Activated CD4-positive, alpha-beta T cell treated with anti-CD3 and anti-CD28 coated beads, Interleukin-2, amount 10 ng/mL, durations not matched to agents 24 days and 14 days (primary cell): ENCODE measurements around the gene PTPRJ. TPM values are rescaled to one million over a fixed set of nuclear protein-coding genes. Genes with fewer than 3 reads are reported as not detected.
"Not testable (repeated sequence)": the region's sequence is repeated elsewhere in the genome, so short reads cannot be mapped to it uniquely, and the experiment has no call there.

ENCODE experiments used
- DNase-seq: peaks from one replicate; pipeline ENCODE4 v3.0.0; 2022
- H3K27ac Mint-ChIP-seq: one replicate; pipeline ENCODE4 v1.8.0; 2022; ENCODE audit warnings: mild to moderate bottlenecking, mixed read lengths
- H3K27me3 Mint-ChIP-seq: one replicate; pipeline ENCODE4 v1.8.0; 2022; ENCODE audit warnings: mixed read lengths
- H3K36me3 Mint-ChIP-seq: one replicate; pipeline ENCODE4 v1.8.0; 2022; ENCODE audit warnings: low read depth, mild to moderate bottlenecking, mixed read lengths
- H3K4me1 Mint-ChIP-seq: one replicate; pipeline ENCODE4 v1.8.0; 2021; ENCODE audit warnings: mixed read lengths
- H3K4me3 Mint-ChIP-seq: one replicate; pipeline ENCODE4 v1.8.0; 2022; ENCODE audit warnings: mild to moderate bottlenecking, moderate library complexity, mixed read lengths
- H3K9me3 Mint-ChIP-seq: one replicate; pipeline ENCODE4 v1.8.0; 2021; ENCODE audit warnings: mixed read lengths
- intact Hi-C: fragments of 100-400 bp; cut with micrococcal nuclease; formaldehyde crosslinking; loops from one replicate; pipeline ENCODE4 v1.15.1; 2023
- total RNA-seq: library from RNA; stranded (reverse); gene quantifications from 2 replicates; pipeline ENCODE4 v1.2.3, GENCODE V29; 2022

The PTPRJ gene
- total RNA-seq, 1 donor from 2014 or later: 52.2 TPM

- Mint-ChIP-seq H3K4me3 (no peak overlapping the region), H3K27me3 (no peaks in the 10 kb centered on the region), H3K4me1 (peaks cover 18% of the 10 kb centered on the region), H3K36me3 (peaks cover 83% of the 10 kb centered on the region), H3K9me3 (no peaks in the 10 kb centered on the region), H3K27ac (no peak overlapping the region)
- intact Hi-C loops: no loop called here
- no peak for DNase-seq
Measured at GRCh38 chr11:48124880-48125279, 144.5 kb downstream of the PTPRJ start.

GRCh38 chr11:48125866-48126265 is 145.5 kb downstream of the PTPRJ start:
- H3K4me3 Mint-ChIP-seq: no peak overlapping the region
- no peak for DNase-seq
- intact Hi-C loops: no loop called here
- H3K9me3 Mint-ChIP-seq: no peaks in the 10 kb centered on the region
- peaks cover 83% of the 10 kb centered on the region for H3K36me3 Mint-ChIP-seq
- H3K27ac Mint-ChIP-seq: no peak overlapping the region
- H3K27me3 Mint-ChIP-seq: no peaks in the 10 kb centered on the region
- H3K4me1 Mint-ChIP-seq: peaks cover 23% of the 10 kb centered on the region

- H3K36me3 Mint-ChIP-seq: peaks cover 81% of the 10 kb centered on the region
- H3K4me1 Mint-ChIP-seq: peaks cover 23% of the 10 kb centered on the region
- intact Hi-C loops: no loop called here
Measured at GRCh38 chr11:48127521-48128183, 147.3 kb downstream of the PTPRJ start.

DNA sequence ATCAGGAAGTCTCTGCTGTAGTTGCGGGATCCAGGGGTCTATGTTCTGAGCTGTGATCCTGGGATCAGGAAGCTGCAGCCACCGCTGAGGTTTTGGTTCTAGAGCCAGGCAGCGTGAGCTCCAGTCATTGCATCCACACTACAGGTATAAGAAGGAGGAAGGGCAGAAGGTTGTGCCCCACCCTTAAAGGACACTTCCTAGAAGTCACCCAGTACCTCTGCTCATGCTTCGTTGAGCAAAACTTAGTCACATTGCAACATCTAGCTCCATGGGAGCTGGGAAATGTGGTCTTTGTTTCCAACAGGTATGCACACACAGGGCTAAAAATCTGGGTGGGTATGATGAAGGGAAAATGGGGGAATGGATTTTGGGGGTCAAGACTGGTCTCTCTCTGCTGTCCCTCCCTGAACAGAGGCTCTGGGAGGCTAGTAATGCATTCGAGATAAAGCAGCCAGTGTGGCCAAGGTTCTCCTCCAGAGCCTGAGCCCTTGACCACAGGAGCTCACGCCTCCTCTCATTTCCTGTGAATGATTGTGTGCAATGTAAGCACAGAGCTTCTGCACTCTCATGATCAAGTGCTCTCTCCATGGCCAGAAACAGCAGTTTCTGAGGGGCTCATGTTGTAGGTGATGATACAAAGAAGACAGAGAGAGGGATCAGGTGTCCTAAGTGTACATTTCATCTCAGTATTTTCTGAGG is 149.5 kb downstream of the PTPRJ start:
- Mint-ChIP-seq H3K27ac (peak overlapping the region; percentile 5), H3K9me3 (no peaks in the 10 kb centered on the region), H3K4me1 (peaks cover 23% of the 10 kb centered on the region), H3K27me3 (no peaks in the 10 kb centered on the region), H3K4me3 (no peak overlapping the region), H3K36me3 (peaks cover 73% of the 10 kb centered on the region)
- intact Hi-C loops: no loop called here
- no peak for DNase-seq

More at GRCh38 chr11:48127521-48128183, 147.3 kb downstream of the PTPRJ start:
- Mint-ChIP-seq H3K9me3 (no peaks in the 10 kb centered on the region), H3K4me3 (no peak overlapping the region), H3K27ac (no peak overlapping the region), H3K27me3 (no peaks in the 10 kb centered on the region)
- DNase-seq: no peak

DNA sequence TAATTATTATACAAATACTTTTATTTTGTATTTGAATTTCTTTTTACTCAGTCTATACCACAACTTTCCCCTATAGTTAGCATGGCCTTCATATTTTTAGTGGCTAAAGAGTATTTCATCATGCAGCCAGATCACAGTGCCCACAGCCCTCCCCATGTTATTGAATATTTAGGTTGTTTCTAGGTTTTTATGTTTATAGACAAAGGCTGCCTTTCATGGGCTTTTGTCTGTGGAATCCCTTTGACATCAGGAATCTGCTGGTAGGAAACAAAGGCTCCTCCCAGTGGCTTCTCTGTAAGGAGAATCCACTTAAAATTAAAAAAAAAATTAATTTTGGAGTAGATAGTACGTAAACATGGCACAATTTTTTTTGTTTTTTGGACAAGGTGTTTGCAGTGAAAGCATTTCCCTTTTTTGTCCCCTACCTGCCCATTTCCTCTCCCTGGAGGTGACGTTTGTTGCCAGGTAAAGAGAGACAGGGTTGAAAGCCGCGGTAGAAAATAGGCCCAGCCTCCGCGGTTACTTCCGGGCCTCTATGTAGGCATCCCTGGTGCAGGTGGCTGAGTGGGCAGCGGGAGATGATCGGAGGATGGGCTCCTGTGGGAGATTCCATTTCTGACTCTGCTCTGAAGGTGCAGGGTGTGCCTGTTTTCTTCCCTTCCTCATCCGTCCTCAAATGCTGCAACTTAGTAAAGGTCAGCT is 154.0 kb downstream of the PTPRJ start:
- Mint-ChIP-seq H3K27me3 (no peaks in the 10 kb centered on the region), H3K27ac (no peak overlapping the region), H3K36me3 (peaks cover 61% of the 10 kb centered on the region), H3K4me3 (no peak overlapping the region), H3K4me1 (peaks cover 12% of the 10 kb centered on the region), H3K9me3 (no peaks in the 10 kb centered on the region)
- intact Hi-C loops: no loop called here
- DNase-seq: no peak

DNA sequence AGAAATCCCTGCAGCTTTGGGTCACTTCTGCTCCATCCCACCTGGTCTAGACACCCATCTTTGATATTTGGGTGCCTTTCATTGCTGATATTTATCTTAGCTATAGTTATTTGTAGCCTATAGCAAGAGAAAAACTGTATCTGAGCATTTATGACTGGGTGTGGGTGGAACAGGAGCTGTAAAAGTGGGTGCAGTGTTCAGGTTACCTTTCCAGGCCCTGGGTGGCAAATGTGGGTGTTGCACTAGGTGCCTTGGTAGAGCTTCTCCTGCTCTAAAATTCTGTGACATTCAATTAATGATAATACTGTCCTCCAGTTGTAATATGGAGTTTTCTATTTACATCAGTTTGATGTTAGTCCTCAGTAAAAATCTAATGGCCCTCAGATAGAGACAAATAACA is 157.9 kb downstream of the PTPRJ start:
- no peak overlapping the region for H3K27ac Mint-ChIP-seq
- H3K4me1 Mint-ChIP-seq: peaks cover 7% of the 10 kb centered on the region
- intact Hi-C loops: no loop called here
- H3K4me3 Mint-ChIP-seq: no peak overlapping the region
- no peaks in the 10 kb centered on the region for H3K9me3 Mint-ChIP-seq
- DNase-seq: no peak
- peaks cover 63% of the 10 kb centered on the region for H3K36me3 Mint-ChIP-seq
- H3K27me3 Mint-ChIP-seq: no peaks in the 10 kb centered on the region

GRCh38 chr11:48139896-48140295 is 159.5 kb downstream of the PTPRJ start:
- peaks cover 71% of the 10 kb centered on the region for H3K36me3 Mint-ChIP-seq
- intact Hi-C loops, H3K4me3 Mint-ChIP-seq, H3K9me3 Mint-ChIP-seq, H3K27me3 Mint-ChIP-seq, DNase-seq, H3K4me1 Mint-ChIP-seq, H3K27ac Mint-ChIP-seq: not testable (repeated sequence)

DNA sequence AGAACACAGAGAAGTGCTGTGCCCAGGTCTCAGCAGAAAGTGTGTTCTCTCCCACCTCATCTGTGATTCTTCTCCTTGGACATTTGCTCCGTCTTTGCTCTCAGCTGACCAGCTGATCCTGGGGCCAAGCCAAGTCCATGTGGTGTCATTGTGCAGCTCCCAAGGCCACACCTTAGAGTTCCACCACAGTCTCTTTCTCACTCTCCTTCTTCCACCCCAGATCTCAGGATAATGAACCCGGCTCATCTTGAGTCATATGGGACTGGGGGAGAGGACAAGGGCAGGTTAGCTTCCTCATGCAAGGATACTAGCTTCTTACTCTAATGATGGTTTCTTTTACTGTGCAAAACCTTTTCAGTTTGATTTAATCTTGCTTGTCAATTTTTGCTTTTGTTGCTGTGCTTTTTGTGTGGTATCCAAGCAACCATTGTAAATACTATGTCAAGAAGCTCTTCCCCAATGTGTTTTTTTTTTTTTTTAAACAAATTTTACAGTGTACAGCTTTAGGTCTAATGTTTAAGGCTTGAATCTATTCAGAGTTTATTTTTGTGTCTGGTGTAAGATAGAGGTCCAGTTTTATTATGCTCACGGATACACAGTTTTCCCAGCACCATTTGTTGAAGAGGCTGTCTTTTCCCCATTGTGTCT is 161.2 kb downstream of the PTPRJ start:
- Mint-ChIP-seq H3K27me3 (no peaks in the 10 kb centered on the region), H3K27ac (no peak overlapping the region), H3K4me1 (peaks cover 10% of the 10 kb centered on the region), H3K4me3 (no peak overlapping the region), H3K9me3 (no peaks in the 10 kb centered on the region), H3K36me3 (peaks cover 78% of the 10 kb centered on the region)
- DNase-seq: no peak
- intact Hi-C loops: no loop called here

- H3K4me3 Mint-ChIP-seq: no peak overlapping the region
- peaks cover 79% of the 10 kb centered on the region for H3K36me3 Mint-ChIP-seq
Measured at GRCh38 chr11:48142889-48143288, 162.5 kb downstream of the PTPRJ start.

GRCh38 chr11:48148749-48149148 is 168.4 kb downstream of the PTPRJ start:
- no peak for DNase-seq
- Mint-ChIP-seq H3K9me3 (peaks cover 15% of the 10 kb centered on the region), H3K4me3 (no peak overlapping the region), H3K27me3 (no peaks in the 10 kb centered on the region), H3K27ac (no peak overlapping the region), H3K4me1 (peaks cover 8% of the 10 kb centered on the region), H3K36me3 (peaks cover 91% of the 10 kb centered on the region)
- intact Hi-C loops: no loop called here

More at GRCh38 chr11:48142889-48143288, 162.5 kb downstream of the PTPRJ start:
- Mint-ChIP-seq H3K27ac (no peak overlapping the region), H3K27me3 (no peaks in the 10 kb centered on the region), H3K4me1 (peaks cover 10% of the 10 kb centered on the region), H3K9me3 (no peaks in the 10 kb centered on the region)
- intact Hi-C loops: no loop called here
- DNase-seq: no peak

DNA sequence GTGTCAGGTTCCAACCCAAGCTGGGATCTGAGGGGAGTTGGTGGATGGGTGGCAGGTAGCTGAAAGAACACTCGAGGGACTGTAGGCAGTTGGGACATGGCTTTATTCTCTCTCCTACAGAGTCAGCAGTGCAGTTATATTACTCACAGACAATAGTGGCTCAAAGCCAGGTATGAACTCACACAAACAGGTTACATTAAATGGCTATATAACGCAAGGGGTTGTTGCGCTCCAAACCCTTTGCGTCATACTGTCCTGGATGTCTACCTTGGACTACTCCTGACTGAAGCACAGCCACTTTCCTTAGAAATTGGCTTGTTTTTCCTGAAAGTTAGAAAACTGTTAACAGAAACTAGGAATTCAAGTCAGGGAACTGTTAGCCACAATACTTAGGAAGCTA is 169.9 kb downstream of the PTPRJ start:
- DNase-seq: no peak
- peaks cover 24% of the 10 kb centered on the region for H3K9me3 Mint-ChIP-seq
- no peaks in the 10 kb centered on the region for H3K27me3 Mint-ChIP-seq
- intact Hi-C loops: no loop called here
- H3K4me3 Mint-ChIP-seq: no peak overlapping the region
- peaks cover 8% of the 10 kb centered on the region for H3K4me1 Mint-ChIP-seq
- peaks cover 90% of the 10 kb centered on the region for H3K36me3 Mint-ChIP-seq
- H3K27ac Mint-ChIP-seq: no peak overlapping the region

GRCh38 chr11:48154151-48154550 is 173.8 kb downstream of the PTPRJ start:
- no peaks in the 10 kb centered on the region for H3K27me3 Mint-ChIP-seq

GRCh38 chr11:48161951-48162884 is 181.9 kb downstream of the PTPRJ start:
- H3K9me3 Mint-ChIP-seq: no peaks in the 10 kb centered on the region
- no peaks in the 10 kb centered on the region for H3K27me3 Mint-ChIP-seq
- H3K4me3 Mint-ChIP-seq: no peak overlapping the region
- intact Hi-C loops: no loop called here
- peaks cover 4% of the 10 kb centered on the region for H3K4me1 Mint-ChIP-seq
- peaks cover 61% of the 10 kb centered on the region for H3K36me3 Mint-ChIP-seq
- H3K27ac Mint-ChIP-seq: no peak overlapping the region
- DNase-seq: no peak

More at GRCh38 chr11:48154151-48154550, 173.8 kb downstream of the PTPRJ start:
- intact Hi-C loops: no loop called here
- peaks cover 2% of the 10 kb centered on the region for H3K4me1 Mint-ChIP-seq
- H3K4me3 Mint-ChIP-seq: no peak overlapping the region
- no peak overlapping the region for H3K27ac Mint-ChIP-seq
- peaks cover 84% of the 10 kb centered on the region for H3K36me3 Mint-ChIP-seq
- no peak for DNase-seq
- peaks cover 24% of the 10 kb centered on the region for H3K9me3 Mint-ChIP-seq
